Transverse colon (tissue), 4 donors: ENCODE measurements around the gene CORIN. TPM values are rescaled to one million over a fixed set of nuclear protein-coding genes. Genes with fewer than 3 reads are reported as not detected.

Experiments used
- DNase-seq: peaks from one replicate; pipeline ENCODE4 v3.0.0-alpha.2; 2019
- H3K27ac ChIP-seq, 4 donors: fragments of 200-600 bp; sonication (generic); 2 replicates each; pipeline ENCODE4 v1.5.1; 2016 to 2018; ENCODE audit warnings: inconsistent platforms in 4 of 4
- H3K27me3 ChIP-seq: fragments of 200-600 bp; sonication (generic); 2 replicates; pipeline ENCODE4 v1.5.1; 2017; ENCODE audit warnings: inconsistent platforms
- H3K36me3 ChIP-seq, 4 donors: fragments of 200-600 bp; sonication (generic); 2 replicates each; pipeline ENCODE4 v1.5.1; 2017 to 2019; ENCODE audit warnings: inconsistent platforms in 4 of 4
- H3K4me1 ChIP-seq, 4 donors: fragments of 200-600 bp; sonication (generic); 2 replicates each; pipeline ENCODE4 v1.5.1; 2017 to 2020; ENCODE audit warnings: inconsistent platforms in 4 of 4
- H3K4me3 ChIP-seq, 4 donors: fragments of 200-600 bp; sonication (generic); 1 replicate in 1 of 4; 2 replicates in 3 of 4; pipeline versions ENCODE4 v1.5.1 to v1.6.1; 2017 to 2019; ENCODE audit warnings: inconsistent platforms in 4 of 4
- H3K9me3 ChIP-seq, 2 donors: fragments of 200-600 bp; sonication (generic); 2 replicates each; pipeline ENCODE4 v1.5.1; 2017 to 2019; ENCODE audit warnings: inconsistent platforms in 2 of 2
- CTCF ChIP-seq, 5 experiments: fragments of 200-600 bp in 3 of 5; fragments of 450-650 bp in 2 of 5; sonication (generic) in 3 of 5; IDR thresholded peaks; 1 replicate in 2 of 5; 2 replicates in 3 of 5; pipeline ENCODE4 v1.5.1; 2016 to 2017; ENCODE audit warnings: antibody characterized with exemption in 5 of 5, inconsistent platforms in 3 of 5, mild to moderate bottlenecking in 2 of 5, moderate library complexity in 1 of 5
- EP300 ChIP-seq: sonication (generic); formaldehyde crosslinking; IDR thresholded peaks from one replicate; pipeline ENCODE4 v1.6.1; 2017; ENCODE audit warnings: antibody characterized with exemption, low read depth
- POLR2A ChIP-seq: fragments of 450-650 bp; IDR thresholded peaks from one replicate; pipeline ENCODE4 v1.6.1; 2016; ENCODE audit warnings: antibody characterized with exemption, mild to moderate bottlenecking, moderate library complexity
- POLR2AphosphoS5 ChIP-seq, 3 donors: sonication (generic); formaldehyde crosslinking; IDR thresholded peaks; one replicate each; pipeline ENCODE4 v1.6.1; 2016; ENCODE audit warnings: antibody characterized with exemption in 3 of 3
- WGBS, 2 donors: methylation state at CpG; one replicate each; pipeline ENCODE4 v1.1.5; 2018; ENCODE audit warnings: low coverage in 1 of 2; 5-methylcytosine and 5-hydroxymethylcytosine counted together
- in situ Hi-C, 4 donors: fragments of 200-750 bp; cut with MboI; loops; one replicate each; pipeline versions ENCODE4 v1.15.0 to v1.15.1; 2017; ENCODE audit warnings: low sequenced_read_pairs in 3 of 4, low pct_ligation_motif_present in 1 of 4, low pct_unique_long_range_greater_than_20kb in 1 of 4
- intact Hi-C: fragments of 100-400 bp; cut with DNase I; formaldehyde crosslinking; loops from one replicate; pipeline ENCODE4 v1.15.1; 2023; ENCODE audit warnings: low total_unique reads
- total RNA-seq, 4 donors: library from RNA; depleted of rRNA; stranded (reverse); fragments of >200 nt; gene quantifications; one replicate each; pipeline ENCODE4 v1.1.0, GENCODE V29; 2016

Gene CORIN
- total RNA-seq, 4 donors from 2014 or later: 0.82 to 1.6 TPM; not detected in 2

- TF ChIP-seq CTCF (IDR thresholded peaks at IDR 0.05) (no peak), EP300 (no peak), POLR2A (no peak), POLR2AphosphoS5 (IDR thresholded peaks at IDR 0.05) (no peak)
- Histone ChIP-seq H3K4me1 (no peaks in the 10 kb centered on the region), H3K9me3 (no peaks in the 10 kb centered on the region), H3K27me3 (no peaks in the 10 kb centered on the region), H3K36me3 (no peaks in the 10 kb centered on the region), H3K4me3 (no peak overlapping the region), H3K27ac (no peak overlapping the region)
- DNase-seq: no peak
- in situ Hi-C loops: no loop called here
- 83% methylated on average over 2 to 3 of the region's 3 CpGs for WGBS, 2 donors
- intact Hi-C loops: no loop called here
These were observed 106.7 kb downstream of the CORIN start for GRCh38 chr4:47731182-47731581.

- Histone ChIP-seq H3K4me1 (no peaks in the 10 kb centered on the region), H3K4me3 (no peak overlapping the region), H3K9me3 (no peaks in the 10 kb centered on the region), H3K36me3 (no peaks in the 10 kb centered on the region), H3K27me3 (no peaks in the 10 kb centered on the region), H3K27ac (no peak overlapping the region)
- intact Hi-C loops: no loop called here
- in situ Hi-C loops: no loop called here
- DNase-seq: no peak
- no peak for TF ChIP-seq EP300
- no peak for TF ChIP-seq CTCF (IDR thresholded peaks at IDR 0.05)
- no peak for TF ChIP-seq POLR2AphosphoS5 (IDR thresholded peaks at IDR 0.05)
- TF ChIP-seq POLR2A: no peak
- WGBS, 2 donors: 75% methylated on average over 6 of the region's 6 CpGs
These were observed 108.7 kb downstream of the CORIN start for GRCh38 chr4:47729131-47729680.

- Histone ChIP-seq H3K27me3 (peaks cover 7% of the 10 kb centered on the region), H3K9me3 (no peaks in the 10 kb centered on the region), H3K27ac (no peak overlapping the region), H3K4me3 (no peak overlapping the region), H3K36me3 (no peaks in the 10 kb centered on the region), H3K4me1 (no peaks in the 10 kb centered on the region)
- no peak for DNase-seq
- WGBS, 2 donors: 72 to 76% methylated on average over 5 of the region's 5 CpGs
- intact Hi-C loops (no loop called here), in situ Hi-C loops (no loop called here)
- TF ChIP-seq CTCF (IDR thresholded peaks at IDR 0.05) (no peak), EP300 (no peak), POLR2AphosphoS5 (IDR thresholded peaks at IDR 0.05) (no peak), POLR2A (no peak)
These were observed 115.8 kb downstream of the CORIN start for GRCh38 chr4:47721892-47722575.

GRCh38 chr4:47721485-47721884 is 116.4 kb downstream of the CORIN start:
- H3K27ac ChIP-seq: no peak overlapping the region
- intact Hi-C loops: no loop called here
- WGBS, 2 donors: 78 to 83% methylated on average over 2 to 6 of the region's 6 CpGs
- no peaks in the 10 kb centered on the region for H3K36me3 ChIP-seq
- H3K4me3 ChIP-seq: no peak overlapping the region
- TF ChIP-seq EP300 (no peak), CTCF (IDR thresholded peaks at IDR 0.05) (no peak), POLR2AphosphoS5 (IDR thresholded peaks at IDR 0.05) (no peak), POLR2A (no peak)
- no peaks in the 10 kb centered on the region for H3K9me3 ChIP-seq
- no peak for DNase-seq
- H3K4me1 ChIP-seq: no peaks in the 10 kb centered on the region
- H3K27me3 ChIP-seq: peaks cover 7% of the 10 kb centered on the region
- in situ Hi-C loops: no loop called here
